K562 (cell line): Measurements from ENCODE around the gene MAD2L1BP. TPM values are rescaled to one million over a fixed set of nuclear protein-coding genes. Genes with fewer than 3 reads are reported as not detected.

Source experiments
- ARHGAP35 ChIP-seq: fragments of 450-650 bp; IDR thresholded peaks from 2 replicates; pipeline ENCODE4 v1.6.1; 2018; ENCODE audit not compliant: partially characterized antibody
- BHLHE40 ChIP-seq: IDR thresholded peaks from 2 replicates; pipeline ENCODE4 v1.6.1; 2011; ENCODE audit warnings: low read length, improper control_type of control experiment
- BRCA1 ChIP-seq, 2 experiments: fragments of 450-650 bp in 1 of 2; sonication (generic) in 1 of 2; formaldehyde crosslinking in 1 of 2; IDR thresholded peaks; 2 replicates each; pipeline versions ENCODE4 v1.5.0 to v1.6.1; 2017 to 2020; ENCODE audit warnings: mild to moderate bottlenecking in 1 of 2, missing genetic modification reagents in 1 of 2
- BRF1 ChIP-seq: IDR thresholded peaks from 3 replicates; pipeline ENCODE4 v1.6.1; 2011; ENCODE audit warnings: borderline replicate concordance, mild to moderate bottlenecking; ENCODE audit not compliant: insufficient read length; ENCODE audit errors: extremely low read depth
- ERF ChIP-seq: fragments of 450-650 bp; formaldehyde crosslinking; IDR thresholded peaks from 2 replicates; pipeline ENCODE4 v1.4.0; 2020; ENCODE audit warnings: mild to moderate bottlenecking, mixed read lengths
- HSF4 ChIP-seq: fragments of 250-450 bp; sonication (Bioruptor Pico); IDR thresholded peaks from 2 replicates; pipeline ENCODE4 v2.1.2; 2022; ENCODE audit warnings: mild to moderate bottlenecking, moderate library complexity, borderline replicate concordance
- NFYB ChIP-seq: IDR thresholded peaks from 2 replicates; pipeline ENCODE4 v1.6.1; 2011; ENCODE audit warnings: mild to moderate bottlenecking, moderate library complexity; ENCODE audit not compliant: insufficient read length; ENCODE audit errors: extremely low read depth
- OTX1 ChIP-seq: fragments of 450-650 bp; formaldehyde crosslinking; IDR thresholded peaks from 2 replicates; pipeline ENCODE4 v1.4.0; 2022; ENCODE audit warnings: mild to moderate bottlenecking
- PHF21A ChIP-seq: fragments of 450-650 bp; IDR thresholded peaks from 2 replicates; pipeline ENCODE4 v1.6.1; 2017; ENCODE audit warnings: low read depth, borderline replicate concordance
- SIRT6 ChIP-seq: IDR thresholded peaks from one replicate; pipeline ENCODE4 v1.6.1; 2012; ENCODE audit warnings: low read depth, mild to moderate bottlenecking, control low read depth, inconsistent platforms, low read length, moderate library complexity
- SMAD2 ChIP-seq: fragments of 150-350 bp; IDR thresholded peaks from 2 replicates; pipeline ENCODE4 v1.6.1; 2014; ENCODE audit warnings: low read depth, mild to moderate bottlenecking, low read length
- SMC3 ChIP-seq: conservative IDR thresholded peaks from 2 replicates; pipeline ENCODE4 v1.6.1; 2011; ENCODE audit warnings: low read depth, low read length, improper control_type of control experiment; ENCODE audit not compliant: insufficient read depth
- SRSF7 ChIP-seq: fragments of 200-400 bp; formaldehyde crosslinking; optimal IDR thresholded peaks from 2 replicates; pipeline ENCODE3; 2017; ENCODE audit warnings: mild to moderate bottlenecking, low read depth, low read length
- TARDBP ChIP-seq: fragments of 450-650 bp; IDR thresholded peaks from 2 replicates; pipeline ENCODE4 v1.6.1; 2016
- TSC22D4 ChIP-seq: fragments of 450-650 bp; IDR thresholded peaks from 2 replicates; pipeline ENCODE4 v1.6.1; 2016; ENCODE audit warnings: missing genetic modification characterization, missing biosample characterization, control low read depth
- XRCC3 ChIP-seq: fragments of 450-650 bp; IDR thresholded peaks from 2 replicates; pipeline ENCODE4 v1.6.1; 2017; ENCODE audit warnings: mild to moderate bottlenecking, moderate library complexity
- XRCC4 ChIP-seq: IDR thresholded peaks from one replicate; pipeline ENCODE4 v1.6.1; 2011; ENCODE audit not compliant: insufficient read depth, insufficient read length; ENCODE audit errors: extremely low read depth
- ZNF282 ChIP-seq: sonication (generic); formaldehyde crosslinking; IDR thresholded peaks from 2 replicates; pipeline ENCODE4 v1.8.1; 2023; ENCODE audit warnings: missing genetic modification reagents
- ZNF436 ChIP-seq: fragments of 250-450, 450-650 bp; sonication (Bioruptor Pico); formaldehyde crosslinking; IDR thresholded peaks from 2 replicates; pipeline ENCODE4 v1.7.0; 2020; ENCODE audit warnings: mild to moderate bottlenecking
- polyA plus RNA-seq, 8 experiments: library from polyadenylated mRNA; depleted of rRNA in 4 of 8; stranded (reverse) in 5 of 8; unstranded in 3 of 8; fragments of >200 nt; fragmentation: Nextera tagmentation in 2 of 8; fragmentation: Illumina TruSeq in 1 of 8; extraction: Ambion mirVana in 2 of 8; extraction: Trizol in 1 of 8; gene quantifications; 2 replicates each; pipeline versions ENCODE4 v1.2.1 to v1.2.3, GENCODE V29; 2011 to 2014; ENCODE audit warnings: inconsistent platforms in 1 of 8, missing spikeins in 1 of 8
- total RNA-seq, 7 experiments: library from RNA; depleted of rRNA in 6 of 7; stranded (reverse); fragments of >200 nt in 6 of 7; fragmentation: Illumina TruSeq in 2 of 7; extraction: Trizol in 2 of 7; gene quantifications; 2 replicates each; pipeline versions ENCODE4 v1.2.1 to v1.2.3, GENCODE V29; 2011 to 2021; ENCODE audit warnings: low replicate concordance in 1 of 7
- TF ChIP-seq, protein P1 (sequence below): fragments of 450-650 bp; IDR thresholded peaks from 2 replicates; pipeline ENCODE4 v1.6.1; 2016; ENCODE audit warnings: low read depth, mild to moderate bottlenecking, moderate library complexity
- TF ChIP-seq, protein P2 (sequence below): sonication (generic); formaldehyde crosslinking; IDR thresholded peaks from 2 replicates; pipeline ENCODE4 v1.8.1; 2022; ENCODE audit warnings: missing genetic modification reagents
- TF ChIP-seq, protein P3 (sequence below), 2 experiments: fragments of 150-350 bp in 1 of 2; IDR thresholded peaks; 2 replicates each; pipeline ENCODE4 v1.6.1; 2012 to 2016; ENCODE audit warnings: low read depth in 2 of 2, low read length in 2 of 2, mild to moderate bottlenecking in 1 of 2, moderate library complexity in 1 of 2
- TF ChIP-seq, protein P4 (sequence below): fragments of 450-650 bp; formaldehyde crosslinking; IDR thresholded peaks from 2 replicates; pipeline ENCODE4 v1.4.0; 2020; ENCODE audit warnings: mild to moderate bottlenecking

Gene MAD2L1BP
- total and polyA plus RNA-seq, 9 of the 15 experiments (the other 6 are each of a cell fraction or from before 2014, with no cell fraction given): 69.7 to 321 (median 111) TPM

DNA sequence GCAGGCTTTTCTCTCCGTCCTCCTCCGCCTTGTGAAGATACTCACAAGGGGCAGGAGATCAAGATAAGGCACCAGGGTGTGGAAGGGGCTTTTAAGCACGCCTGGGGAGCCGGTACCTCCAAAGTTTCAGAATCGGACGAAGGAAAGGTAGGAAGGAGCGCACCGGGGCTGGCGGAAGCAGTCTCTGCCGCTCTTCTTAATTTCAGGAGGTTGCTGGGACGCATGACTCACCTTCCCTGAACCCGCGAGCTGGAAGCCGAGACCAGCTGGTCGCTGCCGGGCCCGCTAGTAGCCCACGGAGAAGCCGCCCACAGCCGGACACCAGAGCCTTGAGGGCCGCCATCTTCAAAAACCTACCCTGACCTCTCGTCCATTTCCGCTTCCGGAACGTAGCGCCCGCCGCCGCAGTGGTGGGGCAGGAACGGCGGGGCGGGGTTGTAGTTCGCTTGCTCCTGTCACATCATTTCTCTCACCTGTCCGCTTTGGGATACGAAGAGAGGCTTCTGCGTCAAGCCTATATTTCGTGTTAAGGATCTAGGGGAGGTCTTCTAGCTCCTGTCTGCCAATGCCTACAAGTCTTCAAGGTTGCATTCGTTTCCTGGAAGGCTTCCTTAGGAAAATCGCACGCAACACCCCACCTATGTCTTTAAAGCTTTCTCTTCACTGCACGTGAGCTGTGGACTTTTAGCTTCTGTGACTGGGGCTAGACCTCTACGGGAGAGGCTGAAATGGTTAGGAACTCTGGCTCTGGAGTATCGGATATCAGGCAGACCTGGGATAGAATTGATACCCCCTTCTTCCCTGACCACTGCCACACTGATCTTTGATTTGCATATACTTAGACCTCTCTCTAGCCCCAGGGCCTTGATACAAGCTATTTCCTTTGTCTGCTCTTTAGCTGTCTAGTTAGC is 52.1 kb downstream of the MAD2L1BP start, which contains the start of gene MRPS18A (continued):
- TF ChIP-seq, protein P1, sequence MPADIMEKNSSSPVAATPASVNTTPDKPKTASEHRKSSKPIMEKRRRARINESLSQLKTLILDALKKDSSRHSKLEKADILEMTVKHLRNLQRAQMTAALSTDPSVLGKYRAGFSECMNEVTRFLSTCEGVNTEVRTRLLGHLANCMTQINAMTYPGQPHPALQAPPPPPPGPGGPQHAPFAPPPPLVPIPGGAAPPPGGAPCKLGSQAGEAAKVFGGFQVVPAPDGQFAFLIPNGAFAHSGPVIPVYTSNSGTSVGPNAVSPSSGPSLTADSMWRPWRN: no peak
- TF ChIP-seq ARHGAP35: no peak
- TF ChIP-seq TARDBP: no peak; the same call in 1 of the 2 replicates
- no peak for TF ChIP-seq ZNF436 (CRISPR knock-in tag)
- TF ChIP-seq SMC3: no peak
- TF ChIP-seq BRF1: no peak
- no peak for TF ChIP-seq TSC22D4 (tag)
- TF ChIP-seq, protein P2, sequence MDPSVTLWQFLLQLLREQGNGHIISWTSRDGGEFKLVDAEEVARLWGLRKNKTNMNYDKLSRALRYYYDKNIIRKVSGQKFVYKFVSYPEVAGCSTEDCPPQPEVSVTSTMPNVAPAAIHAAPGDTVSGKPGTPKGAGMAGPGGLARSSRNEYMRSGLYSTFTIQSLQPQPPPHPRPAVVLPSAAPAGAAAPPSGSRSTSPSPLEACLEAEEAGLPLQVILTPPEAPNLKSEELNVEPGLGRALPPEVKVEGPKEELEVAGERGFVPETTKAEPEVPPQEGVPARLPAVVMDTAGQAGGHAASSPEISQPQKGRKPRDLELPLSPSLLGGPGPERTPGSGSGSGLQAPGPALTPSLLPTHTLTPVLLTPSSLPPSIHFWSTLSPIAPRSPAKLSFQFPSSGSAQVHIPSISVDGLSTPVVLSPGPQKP (CRISPR knock-in tag): no peak
- TF ChIP-seq NFYB: no peak
- no peak for TF ChIP-seq PHF21A
- TF ChIP-seq ERF (CRISPR knock-in tag): no peak
- TF ChIP-seq BRCA1 (IDR thresholded peaks at IDR 0.05): no peak
- no peak for TF ChIP-seq BRCA1 (CRISPR knock-in tag; IDR thresholded peaks at IDR 0.05)
- no peak for TF ChIP-seq HSF4 (CRISPR knock-in tag)
- no peak for TF ChIP-seq SIRT6
- peak; percentile 68 for TF ChIP-seq BHLHE40
- no peak for TF ChIP-seq XRCC4
- no peak for TF ChIP-seq XRCC3
- TF ChIP-seq, protein P3, sequence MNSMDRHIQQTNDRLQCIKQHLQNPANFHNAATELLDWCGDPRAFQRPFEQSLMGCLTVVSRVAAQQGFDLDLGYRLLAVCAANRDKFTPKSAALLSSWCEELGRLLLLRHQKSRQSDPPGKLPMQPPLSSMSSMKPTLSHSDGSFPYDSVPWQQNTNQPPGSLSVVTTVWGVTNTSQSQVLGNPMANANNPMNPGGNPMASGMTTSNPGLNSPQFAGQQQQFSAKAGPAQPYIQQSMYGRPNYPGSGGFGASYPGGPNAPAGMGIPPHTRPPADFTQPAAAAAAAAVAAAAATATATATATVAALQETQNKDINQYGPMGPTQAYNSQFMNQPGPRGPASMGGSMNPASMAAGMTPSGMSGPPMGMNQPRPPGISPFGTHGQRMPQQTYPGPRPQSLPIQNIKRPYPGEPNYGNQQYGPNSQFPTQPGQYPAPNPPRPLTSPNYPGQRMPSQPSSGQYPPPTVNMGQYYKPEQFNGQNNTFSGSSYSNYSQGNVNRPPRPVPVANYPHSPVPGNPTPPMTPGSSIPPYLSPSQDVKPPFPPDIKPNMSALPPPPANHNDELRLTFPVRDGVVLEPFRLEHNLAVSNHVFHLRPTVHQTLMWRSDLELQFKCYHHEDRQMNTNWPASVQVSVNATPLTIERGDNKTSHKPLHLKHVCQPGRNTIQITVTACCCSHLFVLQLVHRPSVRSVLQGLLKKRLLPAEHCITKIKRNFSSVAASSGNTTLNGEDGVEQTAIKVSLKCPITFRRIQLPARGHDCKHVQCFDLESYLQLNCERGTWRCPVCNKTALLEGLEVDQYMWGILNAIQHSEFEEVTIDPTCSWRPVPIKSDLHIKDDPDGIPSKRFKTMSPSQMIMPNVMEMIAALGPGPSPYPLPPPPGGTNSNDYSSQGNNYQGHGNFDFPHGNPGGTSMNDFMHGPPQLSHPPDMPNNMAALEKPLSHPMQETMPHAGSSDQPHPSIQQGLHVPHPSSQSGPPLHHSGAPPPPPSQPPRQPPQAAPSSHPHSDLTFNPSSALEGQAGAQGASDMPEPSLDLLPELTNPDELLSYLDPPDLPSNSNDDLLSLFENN (IDR thresholded peaks at IDR 0.05; ENCODE audit: low read depth in 2 of 2, low read length in 2 of 2): 0 out of 4 replicates have a peak, but pooled peaks of 1 of the 2 experiments have one; percentile 18
- TF ChIP-seq SRSF7: no peak
- TF ChIP-seq, protein P4, sequence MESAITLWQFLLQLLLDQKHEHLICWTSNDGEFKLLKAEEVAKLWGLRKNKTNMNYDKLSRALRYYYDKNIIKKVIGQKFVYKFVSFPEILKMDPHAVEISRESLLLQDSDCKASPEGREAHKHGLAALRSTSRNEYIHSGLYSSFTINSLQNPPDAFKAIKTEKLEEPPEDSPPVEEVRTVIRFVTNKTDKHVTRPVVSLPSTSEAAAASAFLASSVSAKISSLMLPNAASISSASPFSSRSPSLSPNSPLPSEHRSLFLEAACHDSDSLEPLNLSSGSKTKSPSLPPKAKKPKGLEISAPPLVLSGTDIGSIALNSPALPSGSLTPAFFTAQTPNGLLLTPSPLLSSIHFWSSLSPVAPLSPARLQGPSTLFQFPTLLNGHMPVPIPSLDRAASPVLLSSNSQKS: no peak
- no peak for TF ChIP-seq ZNF282 (CRISPR knock-in tag)
- 0 out of 2 replicates have a peak, but pooled peaks have one; percentile 25 for TF ChIP-seq OTX1
- TF ChIP-seq SMAD2: no peak
